ENCODE data around the gene HLF.

The HLF gene

DNA sequence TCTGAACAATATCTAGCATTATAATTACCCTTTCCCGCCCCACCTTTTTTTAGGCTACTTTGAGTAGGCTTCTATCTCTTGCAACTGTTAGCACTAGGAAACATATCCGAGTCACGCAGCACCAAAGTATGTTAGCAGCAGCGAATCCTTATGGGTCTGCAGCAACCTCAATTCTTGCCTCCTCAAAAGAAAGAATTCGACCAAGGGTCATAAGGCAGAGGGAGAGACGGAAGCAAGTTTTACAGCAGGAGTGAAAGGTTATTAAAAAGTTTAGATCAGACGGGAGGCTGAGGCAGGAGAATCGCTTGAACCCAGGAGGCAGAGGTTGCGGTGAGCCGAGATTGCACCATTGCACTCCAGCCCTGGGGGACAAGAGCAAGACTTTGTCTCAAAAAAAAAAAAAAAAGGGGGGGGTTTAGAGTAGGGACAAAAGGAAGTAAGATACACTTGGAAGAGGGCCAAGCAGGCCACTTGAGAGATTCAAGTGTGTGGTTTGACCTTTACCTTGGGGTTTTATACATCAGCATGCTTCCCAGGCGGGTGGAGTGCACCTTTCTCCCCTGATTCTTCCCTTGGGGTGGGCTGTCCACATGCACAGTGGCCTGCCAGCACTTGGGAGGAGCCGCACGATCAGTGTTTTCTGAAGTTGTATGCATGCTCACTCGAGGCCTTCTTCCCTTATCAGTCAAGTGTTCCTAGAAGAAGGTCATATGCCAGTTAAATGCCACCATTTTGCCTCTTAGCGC, 67.7 kb downstream of the HLF start:
- no peak for DNase-seq

GRCh38 chr17:55334285-55334684, 69.5 kb downstream of the HLF start:
- no peak for DNase-seq

DNA sequence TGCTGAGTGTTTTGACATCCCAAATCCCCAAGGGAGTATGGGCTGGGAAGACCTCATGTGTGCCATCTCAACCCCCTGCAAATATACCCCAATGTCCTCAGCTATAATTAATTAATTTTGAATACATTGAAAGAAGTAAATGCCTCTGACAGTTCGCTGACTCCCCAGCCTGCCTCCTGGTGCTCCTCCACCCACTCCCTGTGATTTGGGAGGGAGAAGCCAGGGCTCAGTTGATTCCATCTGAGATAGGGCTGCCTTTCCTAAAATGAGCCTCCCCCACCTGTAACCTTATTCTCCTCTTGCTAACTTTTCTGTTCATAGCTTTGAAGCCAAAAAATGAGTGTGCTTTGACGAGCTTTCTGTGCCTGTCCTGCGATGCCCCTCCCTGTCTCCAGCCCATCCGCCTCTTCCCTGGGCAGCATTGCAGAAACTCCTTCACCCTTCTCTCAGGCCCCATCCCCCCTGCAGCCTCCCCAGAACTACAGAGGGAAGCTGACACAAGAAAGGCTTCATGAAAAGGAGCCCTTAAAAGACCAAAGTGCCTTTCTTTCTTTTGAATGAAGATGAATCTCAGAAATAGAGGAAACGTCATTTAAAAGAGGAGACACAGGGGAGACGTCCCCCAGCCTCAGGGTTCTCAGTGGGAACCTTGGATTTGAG, 70.3 kb downstream of the HLF start:
- no peak for DNase-seq

- DNase-seq, result no peak
Observed at GRCh38 chr17:55335625-55336024, 70.9 kb downstream of the HLF start.

DNA sequence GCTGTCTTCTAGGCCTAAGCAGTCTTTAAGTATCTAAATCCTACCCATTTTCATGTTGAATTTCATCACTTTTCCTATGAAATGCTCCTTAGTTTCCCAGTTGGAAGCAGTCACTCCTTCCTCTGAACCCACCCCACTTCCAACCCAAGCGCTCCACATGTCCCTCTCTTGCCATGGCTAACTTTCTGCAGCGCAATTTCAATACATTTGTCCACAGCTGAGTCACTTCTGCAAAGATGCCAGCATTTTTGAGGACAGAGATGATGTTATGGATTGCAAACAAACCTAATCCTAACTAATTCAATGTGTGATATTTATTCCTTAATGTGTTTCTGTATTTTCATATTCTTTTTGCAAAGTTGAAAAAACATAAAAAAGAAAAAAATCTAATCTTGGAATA, 71.7 kb downstream of the HLF start:
- no peak for DNase-seq

- DNase-seq, result no peak
Observed at GRCh38 chr17:55340176-55340575, 75.4 kb downstream of the HLF start.

- DNase-seq, result no peak
Observed at GRCh38 chr17:55340686-55341085, 75.9 kb downstream of the HLF start.

GRCh38 chr17:55341432-55341831, 76.7 kb downstream of the HLF start:
- DNase-seq, result no peak

GRCh38 chr17:55342800-55343585, 78.2 kb downstream of the HLF start:
- no peak for DNase-seq

- DNase-seq, result no peak
Observed at GRCh38 chr17:55343900-55344513, 79.2 kb downstream of the HLF start.

DNA sequence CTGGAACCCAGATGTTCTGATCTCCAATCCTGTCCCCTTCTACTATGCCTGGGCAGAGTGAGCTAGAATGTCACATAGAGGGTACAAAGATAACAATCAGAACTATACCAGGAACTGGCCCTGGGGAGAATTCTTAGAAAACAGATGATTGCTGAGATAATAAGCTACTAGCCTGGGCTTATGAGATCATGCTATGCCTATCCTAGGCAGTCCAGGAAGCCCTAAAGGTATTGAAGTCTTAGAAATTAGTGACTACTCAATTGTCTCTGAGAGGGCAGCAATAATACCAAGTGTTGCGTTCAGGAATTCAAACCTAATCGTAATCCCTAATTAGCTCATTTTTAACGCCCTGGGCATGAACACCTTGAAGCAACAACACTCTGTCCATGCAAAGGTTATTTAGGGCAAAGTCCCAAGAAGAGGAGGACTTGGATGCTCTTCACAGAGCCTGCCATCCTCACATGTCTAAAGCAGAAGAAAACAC, 79.8 kb downstream of the HLF start:
- no peak for DNase-seq

- no peak for DNase-seq
Observed at GRCh38 chr17:55345132-55345531, 80.4 kb downstream of the HLF start.

- DNase-seq, result no peak
Observed at GRCh38 chr17:55346658-55347057, 81.9 kb downstream of the HLF start.

DNA sequence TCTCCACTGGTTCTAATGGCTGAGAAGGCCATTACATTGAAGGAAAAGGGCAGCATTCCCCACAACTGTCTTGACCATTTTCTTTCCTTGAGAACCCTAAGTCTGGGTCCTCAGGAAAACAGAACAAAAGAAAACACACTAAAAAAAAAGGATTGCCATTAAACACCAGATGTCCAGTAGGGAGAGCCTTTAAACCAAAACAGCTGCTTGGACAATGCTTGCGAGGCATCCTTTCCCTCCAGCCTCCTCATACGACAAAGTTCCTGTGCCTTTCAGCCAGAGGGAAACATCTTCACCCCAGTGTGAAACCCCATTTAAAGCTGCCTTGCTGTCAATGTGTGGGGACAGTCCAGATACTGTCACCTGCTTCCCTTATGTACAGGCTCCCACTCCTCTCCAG, 82.6 kb downstream of the HLF start:
- DNase-seq, result no peak

DNA sequence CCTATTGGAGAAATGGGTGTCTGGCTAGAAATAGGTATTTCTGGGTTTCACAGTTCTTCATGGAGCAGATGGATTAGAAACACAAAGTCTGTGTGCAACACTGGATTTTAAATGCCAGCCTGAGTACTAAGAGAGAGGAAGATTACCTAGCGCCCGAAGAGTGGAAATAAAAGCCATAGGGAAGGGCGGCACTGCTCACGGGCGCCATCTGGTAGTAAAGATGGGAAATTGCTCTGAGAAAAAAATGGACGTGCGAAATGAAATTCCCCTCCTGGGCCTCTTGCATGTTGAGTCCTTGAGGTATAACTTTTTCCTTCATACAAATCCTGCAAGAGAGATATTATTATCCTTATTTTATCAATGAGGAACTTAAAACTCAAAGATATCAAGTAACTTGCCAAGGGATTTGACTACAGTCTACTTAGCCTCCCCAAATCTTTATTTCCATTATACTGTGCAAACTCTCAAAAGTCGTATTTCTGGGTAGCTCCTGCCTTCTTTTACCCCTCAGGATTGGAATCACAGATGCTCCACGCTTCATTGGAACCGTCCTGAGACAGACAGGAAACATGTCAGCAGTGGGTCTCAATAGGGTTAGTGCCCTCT, 84.1 kb downstream of the HLF start:
- DNase-seq, result peak in 1 of 2 experiments; percentile 42

- DNase-seq, result no peak
Observed at GRCh38 chr17:55350825-55351205, 86.1 kb downstream of the HLF start.

- DNase-seq, result no peak
Observed at GRCh38 chr17:55351226-55351625, 86.5 kb downstream of the HLF start.

- DNase-seq, result no peak
Observed at GRCh38 chr17:55354010-55354409, 89.2 kb downstream of the HLF start.

DNA sequence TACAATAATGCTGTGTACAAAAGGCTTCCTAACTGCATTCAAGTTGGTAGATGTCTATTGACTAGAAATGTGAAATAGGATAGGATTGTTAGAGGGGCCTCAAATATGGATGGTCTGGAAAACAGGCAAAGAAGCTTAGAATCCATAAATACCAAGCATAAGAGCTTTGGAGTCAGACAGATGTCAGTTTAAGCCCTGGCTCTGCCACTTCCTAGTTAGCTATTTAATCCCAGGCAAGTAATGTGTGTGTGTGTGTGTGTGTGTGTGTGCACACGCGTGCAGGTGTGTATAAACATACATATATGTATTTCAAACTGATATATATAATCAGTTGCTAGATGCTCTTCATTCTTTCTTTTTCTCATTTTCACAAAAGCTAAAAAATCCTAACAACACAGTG, 90.2 kb downstream of the HLF start:
- DNase-seq, result no peak

GRCh38 chr17:55356434-55357328, 91.9 kb downstream of the HLF start:
- DNase-seq, result peak; percentile 4 to 63

DNA sequence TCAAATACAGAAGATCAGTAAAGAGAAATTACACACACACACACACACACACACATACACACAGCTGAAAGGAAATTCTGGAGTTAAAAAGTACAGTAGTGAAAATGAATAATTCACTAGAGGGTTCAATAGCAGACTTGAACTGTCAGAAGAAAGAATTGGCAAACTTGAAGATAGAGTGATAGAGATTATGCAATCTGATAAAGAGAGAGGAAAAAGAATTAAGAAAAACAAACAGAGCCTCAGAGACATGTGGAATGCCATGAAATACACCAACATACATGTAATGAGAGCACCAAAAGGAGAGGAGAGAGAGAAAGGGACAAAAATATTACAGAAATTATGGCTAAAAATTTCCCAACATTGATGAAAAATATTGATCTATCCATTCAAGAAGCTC, 96.2 kb downstream of the HLF start:
- no peak for DNase-seq

DNA sequence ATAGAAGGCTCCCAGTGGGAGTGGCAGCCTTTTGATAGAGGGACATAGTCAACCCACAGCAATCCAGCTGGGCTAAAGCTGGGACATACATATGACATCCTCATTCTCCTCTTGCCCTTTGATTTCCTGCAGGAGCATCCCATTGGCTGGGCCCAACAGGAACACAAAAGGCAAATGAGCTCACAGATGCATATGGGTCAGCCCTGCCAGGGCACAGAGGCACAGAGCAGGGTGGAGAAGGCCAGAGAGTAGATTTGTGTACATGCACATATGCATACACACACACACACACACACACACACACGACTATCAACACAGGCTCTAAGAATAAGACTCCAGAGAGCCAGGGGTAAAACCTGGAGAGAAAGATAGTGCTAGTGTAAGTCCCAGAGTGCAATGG, 98.3 kb downstream of the HLF start:
- DNase-seq, result no peak
